Measurements from ENCODE around the gene ZBTB20.

GRCh38 chr3:114320246-114320645 is 826.8 kb downstream of the ZBTB20 start:
- TF ChIP-seq CTCF (IDR thresholded peaks at IDR 0.05; ENCODE audit: low read depth, low read length, poor library complexity, severe bottlenecking) (no peak), EZH2phosphoT487 (IDR thresholded peaks at IDR 0.05; ENCODE audit: borderline replicate concordance, low read length) (no peak)
